ENCODE measurements around the gene SHE.

SHE gene

GRCh38 chr1:154479764-154480421, 22.3 kb downstream of the SHE start:
- no peak for DNase-seq (ENCODE audit: low read depth, low spot score)

GRCh38 chr1:154478639-154479038, 23.6 kb downstream of the SHE start:
- no peak for DNase-seq (ENCODE audit: low read depth, low spot score)

GRCh38 chr1:154478013-154478412, 24.2 kb downstream of the SHE start:
- no peak for DNase-seq (ENCODE audit: low read depth, low spot score)

GRCh38 chr1:154476791-154477190, 25.4 kb downstream of the SHE start:
- DNase-seq (ENCODE audit: low read depth, low spot score) = no peak

GRCh38 chr1:154474802-154475201, 27.4 kb downstream of the SHE start:
- DNase-seq (ENCODE audit: low read depth, low spot score) = no peak

- no peak for DNase-seq (ENCODE audit: low read depth, low spot score)
Measured at GRCh38 chr1:154471304-154471703, 30.9 kb downstream of the SHE start.

- DNase-seq (ENCODE audit: low read depth, low spot score) = no peak
Measured at GRCh38 chr1:154469844-154470560, 32.2 kb downstream of the SHE start.

- no peak for DNase-seq (ENCODE audit: low read depth, low spot score)
Measured at GRCh38 chr1:154468535-154469250, 33.5 kb downstream of the SHE start.

- no peak for DNase-seq (ENCODE audit: low read depth, low spot score)
Measured at GRCh38 chr1:154467434-154468102, 34.6 kb downstream of the SHE start.

- no peak for DNase-seq (ENCODE audit: low read depth, low spot score)
Measured at GRCh38 chr1:154466921-154467417, 35.2 kb downstream of the SHE start.

- DNase-seq (ENCODE audit: low read depth, low spot score) = no peak
Measured at GRCh38 chr1:154466206-154466605, 36.0 kb downstream of the SHE start.

GRCh38 chr1:154465621-154466195, 36.5 kb downstream of the SHE start:
- no peak for DNase-seq (ENCODE audit: low read depth, low spot score)

- DNase-seq (ENCODE audit: low read depth, low spot score) = no peak
Measured at GRCh38 chr1:154463512-154463990, 38.7 kb downstream of the SHE start.

GRCh38 chr1:154460695-154461260, 41.4 kb downstream of the SHE start:
- DNase-seq (ENCODE audit: low read depth, low spot score) = no peak

GRCh38 chr1:154459080-154459479, 43.1 kb downstream of the SHE start:
- DNase-seq (ENCODE audit: low read depth, low spot score) = no peak

GRCh38 chr1:154456631-154457030, 45.6 kb downstream of the SHE start:
- DNase-seq (ENCODE audit: low read depth, low spot score) = no peak

- no peak for DNase-seq (ENCODE audit: low read depth, low spot score)
Measured at GRCh38 chr1:154454386-154455120, 47.7 kb downstream of the SHE start.

- no peak for DNase-seq (ENCODE audit: low read depth, low spot score)
Measured at GRCh38 chr1:154453574-154454352, 48.4 kb downstream of the SHE start.

- DNase-seq (ENCODE audit: low read depth, low spot score) = no peak
Measured at GRCh38 chr1:154453161-154453560, 49.1 kb downstream of the SHE start.
